Measurements from ENCODE around the gene SHC2.

DNA sequence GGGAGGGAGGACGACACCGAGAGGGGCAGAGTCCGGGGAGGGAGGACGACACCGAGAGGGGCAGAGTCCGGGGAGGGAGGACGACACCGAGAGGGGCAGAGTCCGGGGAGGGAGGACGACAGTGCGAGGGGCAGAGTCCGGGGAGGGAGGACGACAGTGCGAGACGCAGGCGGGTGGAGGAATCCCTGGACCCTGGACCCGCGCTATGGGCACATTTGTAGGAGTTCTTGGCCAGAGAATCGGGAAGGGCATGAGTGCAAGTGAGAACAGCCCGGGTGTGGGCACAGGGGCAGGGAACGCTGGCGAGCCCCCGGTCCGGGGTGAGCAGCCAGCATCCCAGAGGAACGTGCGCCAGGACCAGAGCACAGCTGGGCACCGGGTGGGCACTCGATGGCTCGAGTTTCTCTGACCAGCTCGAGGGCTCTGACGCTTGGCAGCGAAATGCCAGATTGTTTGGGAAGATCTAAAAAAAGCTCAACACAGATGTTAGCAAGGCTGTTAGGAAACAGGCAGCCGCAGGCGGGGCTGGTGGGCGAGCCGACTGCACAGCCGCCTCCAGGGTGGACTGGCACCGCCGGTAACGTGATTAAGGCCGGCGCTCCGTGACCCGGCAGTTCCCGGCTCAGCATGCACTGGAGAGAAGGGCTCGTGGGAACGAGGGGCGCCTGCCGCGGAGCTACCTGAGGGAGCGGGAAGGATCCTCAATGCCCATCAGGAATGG, 33.9 kb downstream of the SHC2 start:
- TF ChIP-seq, protein P1, sequence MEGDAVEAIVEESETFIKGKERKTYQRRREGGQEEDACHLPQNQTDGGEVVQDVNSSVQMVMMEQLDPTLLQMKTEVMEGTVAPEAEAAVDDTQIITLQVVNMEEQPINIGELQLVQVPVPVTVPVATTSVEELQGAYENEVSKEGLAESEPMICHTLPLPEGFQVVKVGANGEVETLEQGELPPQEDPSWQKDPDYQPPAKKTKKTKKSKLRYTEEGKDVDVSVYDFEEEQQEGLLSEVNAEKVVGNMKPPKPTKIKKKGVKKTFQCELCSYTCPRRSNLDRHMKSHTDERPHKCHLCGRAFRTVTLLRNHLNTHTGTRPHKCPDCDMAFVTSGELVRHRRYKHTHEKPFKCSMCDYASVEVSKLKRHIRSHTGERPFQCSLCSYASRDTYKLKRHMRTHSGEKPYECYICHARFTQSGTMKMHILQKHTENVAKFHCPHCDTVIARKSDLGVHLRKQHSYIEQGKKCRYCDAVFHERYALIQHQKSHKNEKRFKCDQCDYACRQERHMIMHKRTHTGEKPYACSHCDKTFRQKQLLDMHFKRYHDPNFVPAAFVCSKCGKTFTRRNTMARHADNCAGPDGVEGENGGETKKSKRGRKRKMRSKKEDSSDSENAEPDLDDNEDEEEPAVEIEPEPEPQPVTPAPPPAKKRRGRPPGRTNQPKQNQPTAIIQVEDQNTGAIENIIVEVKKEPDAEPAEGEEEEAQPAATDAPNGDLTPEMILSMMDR (IDR thresholded peaks at IDR 0.05) = no peak
- TF ChIP-seq POLR2A (IDR thresholded peaks at IDR 0.05) = no peak

Measured in thyroid gland (tissue), 4 donors.